ENCODE results near the gene UBE2R2.
A peak's percentile ranks its signal among the peaks of the same experiment; 100 is the strongest.
"Not testable (repeated sequence)": the region's sequence is repeated elsewhere in the genome, so short reads cannot be mapped to it uniquely, and the experiment has no call there.

UBE2R2 gene

GRCh38 chr9:33823801-33824200 is 6.8 kb downstream of the UBE2R2 start:
- H3K4me3 ChIP-seq (ENCODE audit: low read depth, low read length): no peak overlapping the region
- DNase-seq (ENCODE audit: low read depth): no peak
- TF ChIP-seq, protein P1, sequence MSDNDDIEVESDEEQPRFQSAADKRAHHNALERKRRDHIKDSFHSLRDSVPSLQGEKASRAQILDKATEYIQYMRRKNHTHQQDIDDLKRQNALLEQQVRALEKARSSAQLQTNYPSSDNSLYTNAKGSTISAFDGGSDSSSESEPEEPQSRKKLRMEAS (IDR thresholded peaks at IDR 0.05; ENCODE audit: low read depth, low read length): no peak
- TF ChIP-seq, protein P2, sequence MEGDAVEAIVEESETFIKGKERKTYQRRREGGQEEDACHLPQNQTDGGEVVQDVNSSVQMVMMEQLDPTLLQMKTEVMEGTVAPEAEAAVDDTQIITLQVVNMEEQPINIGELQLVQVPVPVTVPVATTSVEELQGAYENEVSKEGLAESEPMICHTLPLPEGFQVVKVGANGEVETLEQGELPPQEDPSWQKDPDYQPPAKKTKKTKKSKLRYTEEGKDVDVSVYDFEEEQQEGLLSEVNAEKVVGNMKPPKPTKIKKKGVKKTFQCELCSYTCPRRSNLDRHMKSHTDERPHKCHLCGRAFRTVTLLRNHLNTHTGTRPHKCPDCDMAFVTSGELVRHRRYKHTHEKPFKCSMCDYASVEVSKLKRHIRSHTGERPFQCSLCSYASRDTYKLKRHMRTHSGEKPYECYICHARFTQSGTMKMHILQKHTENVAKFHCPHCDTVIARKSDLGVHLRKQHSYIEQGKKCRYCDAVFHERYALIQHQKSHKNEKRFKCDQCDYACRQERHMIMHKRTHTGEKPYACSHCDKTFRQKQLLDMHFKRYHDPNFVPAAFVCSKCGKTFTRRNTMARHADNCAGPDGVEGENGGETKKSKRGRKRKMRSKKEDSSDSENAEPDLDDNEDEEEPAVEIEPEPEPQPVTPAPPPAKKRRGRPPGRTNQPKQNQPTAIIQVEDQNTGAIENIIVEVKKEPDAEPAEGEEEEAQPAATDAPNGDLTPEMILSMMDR (IDR thresholded peaks at IDR 0.05; ENCODE audit: low read depth, low read length): no peak
- TF ChIP-seq POLR2A (IDR thresholded peaks at IDR 0.05; ENCODE audit: extremely low read depth, insufficient read length) (no peak), MYC (IDR thresholded peaks at IDR 0.05; ENCODE audit: low read depth, low read length) (no peak)

GRCh38 chr9:33827285-33827684 is 10.3 kb downstream of the UBE2R2 start:
- H3K4me3 ChIP-seq (ENCODE audit: low read depth, low read length); DNase-seq (ENCODE audit: low read depth): not testable (repeated sequence)

DNA sequence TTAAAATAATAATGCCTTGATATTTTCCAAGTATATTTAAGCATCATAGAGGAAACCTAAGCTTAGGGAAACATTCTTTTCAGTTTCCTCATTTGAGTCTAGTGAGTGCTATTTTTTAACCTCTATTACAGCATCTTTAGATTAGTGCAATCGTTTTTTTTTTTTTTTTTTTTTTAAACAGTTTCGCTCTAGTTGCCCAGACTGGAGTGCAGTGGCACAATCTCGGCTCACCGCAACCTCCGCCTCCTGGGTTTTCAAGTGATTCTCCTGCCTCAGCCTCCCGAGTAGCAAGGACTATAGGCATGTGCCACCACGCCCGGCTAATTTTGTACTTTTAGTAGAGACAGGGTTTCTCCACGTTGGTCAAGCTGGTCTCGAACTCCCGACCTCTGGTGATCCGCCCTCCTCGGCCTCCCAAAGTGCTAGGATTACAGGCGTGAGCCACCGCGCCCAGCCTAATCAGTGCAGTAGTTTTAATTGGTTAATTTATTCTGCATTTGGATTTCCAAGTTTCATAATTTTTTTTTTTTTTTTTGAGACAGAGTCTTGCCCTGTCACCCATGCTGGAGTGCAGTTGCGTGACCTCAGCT is 12.8 kb downstream of the UBE2R2 start:
- H3K4me3 ChIP-seq (ENCODE audit: low read depth, low read length); DNase-seq (ENCODE audit: low read depth): not testable (repeated sequence)

DNA sequence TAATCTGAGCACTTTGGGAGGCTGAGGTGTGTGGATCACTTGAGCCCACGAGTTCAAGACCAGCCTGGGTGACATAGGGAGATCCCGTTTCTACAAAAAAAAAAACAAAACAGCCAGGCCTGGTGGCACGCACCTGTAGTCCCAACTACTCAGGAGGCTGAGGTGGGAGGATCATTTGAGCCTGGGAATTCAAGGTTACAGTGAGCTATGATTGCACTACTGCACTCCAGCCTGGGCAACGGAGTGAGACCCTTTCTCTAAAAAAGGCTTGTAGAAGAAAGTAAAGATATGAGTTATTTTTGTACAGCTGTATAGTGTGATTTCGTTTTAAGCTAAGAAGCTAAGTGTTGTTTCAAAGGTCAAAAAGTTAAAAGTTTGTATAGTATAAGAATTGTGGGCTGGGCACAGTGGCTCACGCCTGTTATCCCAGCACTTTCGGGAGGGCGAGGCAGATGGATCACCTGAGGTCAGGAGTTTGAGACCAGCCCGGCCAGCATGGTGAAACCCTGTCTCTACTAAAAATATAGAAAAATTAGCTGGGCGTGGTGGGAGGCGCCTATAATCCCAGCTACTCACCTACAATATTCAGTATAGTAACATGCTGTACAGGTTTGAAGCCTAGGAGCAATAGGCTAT is 18.8 kb downstream of the UBE2R2 start:
- no peak overlapping the region for H3K4me3 ChIP-seq (ENCODE audit: low read depth, low read length)

DNA sequence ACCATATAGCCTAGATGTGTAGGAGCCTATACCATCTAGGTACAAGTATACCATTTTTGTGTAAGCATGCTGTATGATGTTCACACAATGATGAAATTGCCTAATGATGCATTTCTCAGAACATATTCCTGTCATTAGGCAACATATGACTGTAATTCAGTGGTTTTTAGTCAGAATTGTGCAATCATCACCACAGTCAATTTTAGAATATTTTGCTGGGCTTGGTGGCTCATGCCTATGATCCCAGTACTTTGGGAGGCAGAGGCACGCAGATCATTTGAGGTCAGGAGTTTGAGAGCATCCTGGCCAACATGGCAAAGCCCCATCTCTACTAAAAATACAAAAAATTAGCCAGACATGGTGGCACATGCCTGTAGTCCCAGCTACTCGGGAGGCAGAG is 19.3 kb downstream of the UBE2R2 start:
- DNase-seq (ENCODE audit: low read depth): peak; percentile 95
- H3K4me3 ChIP-seq (ENCODE audit: low read depth, low read length): not testable (repeated sequence)
- TF ChIP-seq, protein P1 (IDR thresholded peaks at IDR 0.05; ENCODE audit: low read depth, low read length): peak; percentile 54; the same call in 1 of the 2 replicates
- peak; percentile 71; the same call in 1 of the 2 replicates for TF ChIP-seq MYC (IDR thresholded peaks at IDR 0.05; ENCODE audit: low read depth, low read length)

More for the DNA sequence above, 18.8 kb downstream of the UBE2R2 start:
- no peak for TF ChIP-seq POLR2A (IDR thresholded peaks at IDR 0.05; ENCODE audit: extremely low read depth, insufficient read length)
- TF ChIP-seq, protein P2 (IDR thresholded peaks at IDR 0.05; ENCODE audit: low read depth, low read length): no peak
- TF ChIP-seq, protein P1 (IDR thresholded peaks at IDR 0.05; ENCODE audit: low read depth, low read length): no peak
- DNase-seq (ENCODE audit: low read depth): no peak

DNA sequence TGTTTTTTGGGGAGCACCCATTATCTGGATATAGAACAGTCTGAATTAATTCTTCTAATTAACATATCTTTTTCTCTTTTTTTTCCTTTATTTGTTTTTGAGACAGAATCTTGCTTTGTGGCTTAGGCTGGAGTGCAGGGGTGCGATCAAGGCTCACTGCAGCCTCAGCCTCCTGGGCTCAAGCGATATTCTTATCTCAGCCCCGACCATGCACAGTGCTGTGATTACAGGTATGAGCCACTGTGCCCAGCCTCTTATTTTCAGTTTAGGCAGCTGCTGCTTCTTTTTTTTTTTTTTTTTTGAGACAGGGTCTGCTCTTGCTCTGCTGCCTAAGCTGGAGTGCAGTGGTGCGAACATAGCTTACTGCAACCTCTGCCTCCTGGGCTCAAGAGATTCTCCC is 20.2 kb downstream of the UBE2R2 start:
- no peak overlapping the region for H3K4me3 ChIP-seq (ENCODE audit: low read depth, low read length)
- TF ChIP-seq, protein P2 (IDR thresholded peaks at IDR 0.05; ENCODE audit: low read depth, low read length): no peak
- no peak for TF ChIP-seq MYC (IDR thresholded peaks at IDR 0.05; ENCODE audit: low read depth, low read length)
- TF ChIP-seq, protein P1 (IDR thresholded peaks at IDR 0.05; ENCODE audit: low read depth, low read length): no peak
- no peak for TF ChIP-seq POLR2A (IDR thresholded peaks at IDR 0.05; ENCODE audit: extremely low read depth, insufficient read length)
- no peak for DNase-seq (ENCODE audit: low read depth)

- H3K4me3 ChIP-seq (ENCODE audit: low read depth, low read length): no peak overlapping the region
- DNase-seq (ENCODE audit: low read depth): no peak
- TF ChIP-seq MYC (IDR thresholded peaks at IDR 0.05; ENCODE audit: low read depth, low read length) (no peak), POLR2A (IDR thresholded peaks at IDR 0.05; ENCODE audit: extremely low read depth, insufficient read length) (no peak)
- TF ChIP-seq, protein P2 (IDR thresholded peaks at IDR 0.05; ENCODE audit: low read depth, low read length): no peak
- TF ChIP-seq, protein P1 (IDR thresholded peaks at IDR 0.05; ENCODE audit: low read depth, low read length): no peak
Observed at GRCh38 chr9:33840381-33840780, 23.4 kb downstream of the UBE2R2 start.
